Activated T-cell treated with anti-CD3 and anti-CD28 coated beads for 1 hour (primary cell): ENCODE measurements around the gene JAGN1.
"Not testable (repeated sequence)": the region's sequence is repeated elsewhere in the genome, so short reads cannot be mapped to it uniquely, and the experiment has no call there.

ENCODE experiments used
- DNase-seq: peaks from one replicate; pipeline ENCODE4 v3.0.0-alpha.2; 2020; ENCODE audit warnings: low read depth

Gene JAGN1

DNA sequence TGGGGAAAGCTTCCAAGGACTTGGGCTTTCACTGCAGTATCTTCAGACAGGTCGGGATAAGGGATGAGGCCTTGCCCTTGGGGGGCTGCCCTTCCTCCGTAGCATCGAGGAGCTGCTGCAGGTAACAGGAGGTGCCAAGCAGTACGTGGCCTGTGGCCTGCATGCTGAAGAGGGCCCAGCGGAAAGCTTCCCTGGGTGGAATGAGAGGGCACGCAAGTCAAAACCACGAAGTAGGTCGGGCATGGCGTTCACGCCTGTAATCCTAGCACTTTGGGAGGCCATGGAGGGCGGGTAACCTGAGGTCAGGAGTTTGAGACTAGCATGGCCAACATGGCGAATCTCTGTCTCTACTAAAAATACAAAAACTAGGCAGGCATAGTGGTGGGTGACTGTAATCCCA is 23.3 kb upstream of the JAGN1 start:
- no peak for DNase-seq

DNA sequence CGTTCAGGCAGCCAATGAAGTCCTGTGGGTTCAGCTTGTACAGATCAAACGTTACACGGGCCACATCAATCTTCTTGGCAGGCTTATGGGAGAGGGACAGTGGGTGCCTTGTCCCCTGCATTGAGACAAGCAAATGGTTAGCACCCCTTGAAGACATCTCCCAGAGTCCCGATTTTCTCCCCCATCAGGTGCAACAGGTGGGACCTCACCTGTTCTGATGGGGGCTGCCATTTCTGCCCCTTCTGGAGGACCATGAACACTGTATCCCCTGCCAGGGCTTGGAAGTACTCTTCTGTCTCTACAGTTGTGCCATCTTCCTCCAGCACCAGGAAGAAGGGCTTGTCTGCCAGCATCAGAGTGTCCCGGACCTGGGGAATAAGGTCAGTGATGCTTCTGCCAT is 20.5 kb upstream of the JAGN1 start:
- no peak for DNase-seq

DNA sequence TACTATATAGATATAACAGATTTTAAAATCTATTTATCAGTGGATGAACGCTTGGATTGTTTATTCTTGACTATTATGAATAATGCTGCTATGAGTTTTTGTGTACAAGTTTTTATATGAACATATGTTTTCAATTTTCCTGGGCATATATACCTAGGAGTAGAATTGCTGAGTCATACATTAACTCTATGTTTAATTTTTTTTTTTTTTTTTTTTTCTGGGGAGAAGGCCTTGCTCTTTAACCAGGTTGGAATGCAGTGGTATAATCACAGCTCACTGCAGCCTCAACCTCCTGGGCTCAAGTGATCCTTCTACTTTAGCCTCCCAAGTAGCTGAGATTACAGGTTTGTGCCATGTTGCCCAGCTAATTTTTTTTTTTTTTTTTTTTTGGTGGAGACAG is 19.4 kb upstream of the JAGN1 start:
- DNase-seq, result no peak

GRCh38 chr3:9872067-9872466 is 18.3 kb upstream of the JAGN1 start:
- DNase-seq, result not testable (repeated sequence)

- no peak for DNase-seq
These were observed 15.0 kb upstream of the JAGN1 start for GRCh38 chr3:9875448-9875847.

GRCh38 chr3:9876255-9876654 is 14.2 kb upstream of the JAGN1 start:
- DNase-seq, result not testable (repeated sequence)

DNA sequence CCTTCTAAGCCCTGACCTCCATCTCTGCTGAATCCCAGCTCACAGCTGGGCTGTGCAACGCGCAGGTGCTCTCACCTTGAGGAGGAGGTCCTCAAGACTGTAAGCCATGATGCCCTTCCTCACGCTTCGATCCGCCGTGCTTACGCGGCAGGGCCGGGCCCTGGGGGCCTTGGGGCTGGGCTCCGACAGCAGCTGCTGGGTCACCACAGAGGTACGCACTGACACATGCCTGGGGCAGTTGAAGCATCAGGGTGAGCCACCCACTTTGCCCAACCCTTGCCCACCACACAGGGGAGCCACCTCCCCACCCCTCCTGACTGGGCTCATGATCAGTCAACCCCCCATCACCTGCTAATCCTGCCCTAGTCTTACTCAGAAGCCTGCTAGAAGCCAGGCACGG is 13.4 kb upstream of the JAGN1 start:
- no peak for DNase-seq

GRCh38 chr3:9878700-9879099 is 11.7 kb upstream of the JAGN1 start:
- no peak for DNase-seq

- no peak for DNase-seq
These were observed 10.4 kb upstream of the JAGN1 start, which contains the start of gene CIDEC for GRCh38 chr3:9879830-9880549. Gene CIDEC, minus strand, starts transcription at chr3:9880253. Its CDS starts 1,767 bp downstream, at chr3:9878486.

GRCh38 chr3:9881441-9881840 is 9.0 kb upstream of the JAGN1 start:
- no peak for DNase-seq

DNA sequence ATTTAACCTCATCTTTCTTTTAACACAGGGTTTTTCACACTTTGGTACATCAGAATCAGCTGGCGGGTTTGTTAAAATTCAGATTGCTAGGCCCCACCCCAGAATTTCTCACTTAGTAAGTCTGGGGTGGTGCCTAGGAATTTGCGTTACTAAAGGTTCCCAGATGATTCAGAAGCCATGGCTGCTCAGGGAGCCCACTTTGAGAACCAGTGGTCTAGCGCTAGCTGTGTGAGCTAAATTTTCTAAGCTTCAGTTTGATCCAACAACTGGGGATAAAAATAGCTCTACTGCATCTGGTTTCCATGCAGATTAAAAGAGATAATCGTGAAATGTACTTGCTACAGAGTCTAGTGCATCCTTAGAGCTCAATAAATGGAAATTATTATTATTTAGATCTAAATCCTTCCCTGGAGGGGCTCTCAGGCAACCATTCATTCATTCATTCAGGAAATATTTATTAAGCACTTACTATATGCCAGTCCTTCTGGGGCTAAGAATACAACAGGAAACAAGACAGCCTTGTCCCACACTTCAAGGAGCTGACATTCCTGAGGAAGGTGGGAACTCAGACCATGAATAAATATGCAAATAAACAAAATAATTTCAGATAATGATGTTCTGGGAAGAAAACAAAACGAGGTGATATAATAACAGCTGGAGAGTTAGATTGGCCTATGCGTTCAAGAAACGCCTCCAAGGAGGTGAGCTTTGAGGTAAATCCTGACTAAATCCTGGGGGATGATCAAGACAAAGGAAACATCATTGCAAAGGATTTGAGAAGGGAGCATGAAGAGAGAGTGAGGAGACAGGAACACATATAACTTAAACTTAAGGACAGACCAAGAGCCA is 6.5 kb upstream of the JAGN1 start:
- DNase-seq, result no peak

DNA sequence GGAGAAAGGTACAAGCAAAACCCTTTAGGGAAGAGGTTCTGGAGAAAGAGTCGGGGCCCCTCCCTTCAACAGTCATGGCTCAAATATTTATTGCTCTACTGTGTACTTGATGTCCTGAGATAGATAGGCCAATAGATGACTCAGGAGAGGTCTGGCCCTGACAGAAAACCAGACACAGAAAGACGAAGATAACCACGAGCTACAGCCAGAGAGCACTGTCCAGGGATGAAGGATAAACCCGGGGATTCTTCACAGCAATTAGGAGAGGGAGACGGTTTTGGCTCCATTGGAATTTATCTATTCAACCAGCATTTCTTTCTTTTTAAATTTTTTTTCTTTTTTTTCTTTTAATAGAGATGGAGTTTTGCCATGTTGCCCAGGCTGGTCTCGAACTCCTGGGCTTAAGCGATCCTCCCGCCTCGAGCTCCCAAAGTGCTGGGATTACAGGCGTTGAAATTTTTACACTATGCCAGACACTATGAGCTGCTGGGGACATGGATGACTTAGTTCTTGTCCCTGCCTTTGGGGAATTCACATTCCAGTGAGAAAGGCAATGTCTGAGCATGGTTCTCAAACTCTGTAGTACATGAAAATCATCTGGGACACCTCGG is 5.8 kb upstream of the JAGN1 start:
- no peak for DNase-seq

DNA sequence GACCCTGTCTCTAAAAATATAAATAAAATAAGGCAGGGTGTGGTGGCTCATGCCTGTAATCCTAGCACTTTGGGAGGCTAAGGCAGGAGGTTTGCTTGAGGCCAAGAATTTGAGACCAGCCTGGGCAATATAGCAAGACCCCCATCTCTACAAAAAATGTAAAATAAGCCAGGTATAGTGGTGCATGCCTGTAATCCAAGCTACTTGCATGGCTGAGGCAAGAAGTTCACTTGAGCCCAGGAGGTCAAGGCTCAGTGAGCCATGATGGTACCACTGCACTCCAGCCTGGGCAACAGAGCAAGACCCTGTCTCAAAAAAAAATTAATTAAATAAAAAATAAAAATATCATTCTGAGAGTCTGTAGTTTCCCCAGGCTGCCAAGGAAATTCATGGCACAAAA is 4.1 kb upstream of the JAGN1 start:
- DNase-seq, result no peak

GRCh38 chr3:9887480-9887879 is 2.9 kb upstream of the JAGN1 start:
- no peak for DNase-seq

DNA sequence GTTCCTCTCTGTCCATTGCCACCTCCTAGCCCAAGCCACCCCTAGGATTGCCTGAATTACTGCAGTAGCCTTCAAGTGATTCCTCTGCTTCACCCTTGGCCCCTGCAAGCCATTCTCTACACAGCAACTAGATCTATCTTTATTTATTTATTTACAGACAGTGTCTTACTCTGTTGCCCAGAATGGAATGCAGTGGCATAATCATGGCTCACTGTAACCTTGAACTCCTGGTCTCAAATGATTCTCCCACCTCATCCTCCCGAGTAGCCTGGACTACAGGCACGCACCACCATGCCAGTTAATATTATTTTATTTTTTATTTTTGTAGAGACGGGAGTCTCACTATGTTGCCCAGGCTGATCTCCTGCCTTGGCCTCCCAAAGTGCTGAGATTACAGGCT is 1.9 kb upstream of the JAGN1 start:
- DNase-seq, result no peak

DNA sequence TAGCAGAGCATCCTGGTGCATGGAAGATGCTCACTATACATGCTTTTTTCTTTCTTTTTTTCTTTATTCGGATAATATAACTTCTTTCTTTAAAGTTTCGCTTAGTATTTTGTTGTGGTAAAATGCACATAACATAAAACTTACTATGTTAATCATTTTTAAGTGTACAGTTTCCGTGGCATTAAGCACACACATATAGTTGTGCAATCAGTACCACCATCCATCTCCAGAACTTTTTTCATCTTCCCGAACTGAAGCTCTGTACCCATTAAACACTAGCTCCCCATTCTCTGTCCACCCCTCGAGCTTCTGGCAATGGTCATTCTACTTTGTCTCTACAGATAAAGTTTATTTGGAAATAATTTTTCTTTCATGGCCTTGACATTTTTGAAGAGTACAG is 1.0 kb upstream of the JAGN1 start:
- DNase-seq, result no peak

DNA sequence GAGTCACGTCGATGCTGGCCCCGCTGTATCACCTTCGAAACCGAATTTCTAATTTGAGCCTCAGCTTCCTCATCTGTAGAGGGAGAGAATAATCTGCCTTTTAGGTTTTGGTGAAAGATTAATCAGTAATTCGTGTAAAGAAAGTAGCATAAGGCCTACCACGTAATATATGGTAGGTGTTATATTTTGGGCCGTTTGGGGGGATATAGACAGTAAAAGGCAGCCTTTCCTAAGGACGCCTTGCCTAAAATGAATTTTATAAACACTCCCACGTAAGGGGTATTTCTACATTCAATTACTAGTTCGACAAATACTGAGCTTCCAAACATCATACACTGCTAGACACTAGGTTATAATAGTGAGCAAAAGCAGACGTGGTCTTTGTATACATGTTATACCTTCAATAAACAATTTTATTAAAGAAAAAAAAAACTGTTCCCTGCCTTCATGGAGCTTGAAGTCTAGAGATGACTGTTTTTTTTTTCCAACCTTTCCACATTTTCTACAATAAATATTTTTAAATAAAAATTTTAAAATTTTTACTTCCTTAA is 737 bp downstream of the JAGN1 start:
- DNase-seq, result no peak

DNA sequence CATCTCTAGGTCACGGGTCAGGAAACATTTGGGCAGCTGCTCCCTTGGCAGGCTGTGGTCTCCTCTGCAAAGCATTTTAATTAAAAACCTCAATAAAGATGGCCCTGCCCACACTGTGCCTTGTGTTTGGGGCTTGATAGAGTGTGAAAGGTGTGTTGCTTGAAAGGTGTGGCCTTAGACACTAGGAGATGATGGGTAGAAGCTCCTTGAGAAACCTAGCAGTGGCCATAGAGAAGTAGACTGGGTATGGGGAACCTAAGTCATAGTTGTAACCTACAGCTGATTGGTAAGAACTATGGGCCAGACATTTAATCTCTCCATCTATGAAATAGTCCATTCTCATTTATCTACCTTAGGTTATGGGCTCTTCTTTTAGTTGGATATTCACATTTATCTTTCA is 3.3 kb downstream of the JAGN1 start:
- DNase-seq, result no peak

- not testable (repeated sequence) for DNase-seq
These were observed 5.3 kb downstream of the JAGN1 start for GRCh38 chr3:9895715-9896114.

GRCh38 chr3:9896755-9897407 is 6.5 kb downstream of the JAGN1 start:
- not testable (repeated sequence) for DNase-seq

DNA sequence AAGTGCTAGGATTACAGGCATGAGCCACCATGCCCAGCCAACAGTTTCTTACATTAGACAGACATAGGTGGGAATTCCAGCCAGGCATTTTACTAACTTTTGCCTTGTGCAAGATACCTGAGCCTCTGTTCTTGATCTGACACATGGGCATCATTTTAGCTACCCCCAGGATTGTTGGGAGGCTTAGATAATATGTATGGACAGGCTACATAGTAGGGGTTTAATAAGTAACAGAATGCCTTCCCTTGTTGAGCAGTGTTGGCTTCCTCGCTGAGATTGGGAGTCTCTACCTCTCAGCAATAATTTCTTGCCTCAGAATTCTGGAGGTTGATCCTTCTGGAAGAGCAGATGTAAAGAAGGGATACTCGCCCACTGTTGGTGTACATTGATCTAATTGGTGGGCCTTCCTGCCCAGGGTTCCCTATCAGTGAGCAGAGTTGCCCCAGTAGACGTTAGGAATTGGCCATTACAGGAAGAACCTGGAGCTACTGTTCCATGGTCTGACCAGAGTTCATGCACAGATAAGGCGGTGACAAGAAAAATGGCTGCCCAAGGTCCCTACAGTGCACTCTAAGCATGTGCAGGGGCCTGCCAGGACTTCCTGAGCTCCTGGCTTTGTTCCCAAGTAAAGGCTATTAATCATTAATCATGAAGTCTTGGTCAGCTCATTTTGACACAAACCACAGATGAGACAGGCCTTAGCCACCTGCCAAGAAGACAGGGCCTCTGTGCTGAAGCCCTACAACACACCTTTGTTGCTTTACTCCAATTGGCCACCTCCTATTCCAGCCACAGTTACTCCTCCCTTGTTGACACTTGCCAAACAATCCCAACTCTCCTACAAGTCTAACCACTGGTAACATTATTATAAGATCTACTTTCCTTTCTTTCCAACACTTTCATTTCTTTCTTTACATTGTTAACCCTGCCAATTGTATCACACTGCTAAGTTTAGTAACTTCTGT is 7.3 kb downstream of the JAGN1 start:
- DNase-seq, result no peak
